Skin epidermis (tissue), 12 donors: ENCODE results near the gene RNF220.
A peak's percentile ranks its signal among the peaks of the same experiment; 100 is the strongest.

ENCODE experiments used
- H3K27ac ChIP-seq, 21 experiments: fragments of 200-600 bp; sonication (generic) in 11 of 21; one replicate each; pipeline ENCODE4 v1.5.0; 2020; ENCODE audit warnings: mild to moderate bottlenecking in 3 of 21, inconsistent platforms in 2 of 21, moderate library complexity in 2 of 21
- H3K4me3 ChIP-seq, 7 experiments: fragments of 200-600 bp; sonication (generic) in 2 of 7; one replicate each; pipeline ENCODE4 v1.5.0; 2020; ENCODE audit warnings: inconsistent platforms in 2 of 7, mild to moderate bottlenecking in 2 of 7, moderate library complexity in 1 of 7

RNF220 gene

DNA sequence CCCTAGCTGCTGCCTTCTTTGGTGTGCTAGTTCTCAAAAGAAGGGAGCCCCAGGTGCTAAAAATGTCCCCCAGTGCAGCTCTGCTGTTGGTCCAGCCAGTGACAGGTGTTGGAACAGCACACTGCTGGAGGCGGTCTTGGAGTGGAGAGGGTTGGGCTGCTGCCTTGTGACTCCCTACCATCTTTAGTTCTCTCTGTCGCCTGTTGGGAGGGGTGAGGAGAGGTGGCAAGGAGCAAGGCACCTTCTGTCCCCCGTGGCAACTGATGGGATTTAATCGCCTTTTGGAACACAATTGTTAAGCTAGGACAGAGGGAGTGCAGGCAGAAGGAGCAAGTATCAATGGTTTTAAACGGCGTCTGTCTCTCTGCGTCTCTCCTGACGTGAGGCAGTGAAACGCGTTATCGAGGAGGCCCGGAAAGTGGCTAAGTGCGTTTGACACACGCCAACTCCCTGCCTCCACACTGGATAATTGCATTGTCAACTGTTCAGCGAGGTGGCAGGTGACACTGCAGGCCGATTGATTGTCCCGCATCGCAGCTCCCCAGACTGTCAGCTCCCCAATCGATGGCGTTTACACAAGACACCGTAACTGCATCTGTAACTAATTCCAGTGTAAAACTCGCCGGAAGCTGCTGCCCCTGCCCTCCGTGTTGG, 235.3 kb downstream of the RNF220 start:
- Histone ChIP-seq H3K27ac (no peak overlapping the region), H3K4me3 (no peak overlapping the region)

DNA sequence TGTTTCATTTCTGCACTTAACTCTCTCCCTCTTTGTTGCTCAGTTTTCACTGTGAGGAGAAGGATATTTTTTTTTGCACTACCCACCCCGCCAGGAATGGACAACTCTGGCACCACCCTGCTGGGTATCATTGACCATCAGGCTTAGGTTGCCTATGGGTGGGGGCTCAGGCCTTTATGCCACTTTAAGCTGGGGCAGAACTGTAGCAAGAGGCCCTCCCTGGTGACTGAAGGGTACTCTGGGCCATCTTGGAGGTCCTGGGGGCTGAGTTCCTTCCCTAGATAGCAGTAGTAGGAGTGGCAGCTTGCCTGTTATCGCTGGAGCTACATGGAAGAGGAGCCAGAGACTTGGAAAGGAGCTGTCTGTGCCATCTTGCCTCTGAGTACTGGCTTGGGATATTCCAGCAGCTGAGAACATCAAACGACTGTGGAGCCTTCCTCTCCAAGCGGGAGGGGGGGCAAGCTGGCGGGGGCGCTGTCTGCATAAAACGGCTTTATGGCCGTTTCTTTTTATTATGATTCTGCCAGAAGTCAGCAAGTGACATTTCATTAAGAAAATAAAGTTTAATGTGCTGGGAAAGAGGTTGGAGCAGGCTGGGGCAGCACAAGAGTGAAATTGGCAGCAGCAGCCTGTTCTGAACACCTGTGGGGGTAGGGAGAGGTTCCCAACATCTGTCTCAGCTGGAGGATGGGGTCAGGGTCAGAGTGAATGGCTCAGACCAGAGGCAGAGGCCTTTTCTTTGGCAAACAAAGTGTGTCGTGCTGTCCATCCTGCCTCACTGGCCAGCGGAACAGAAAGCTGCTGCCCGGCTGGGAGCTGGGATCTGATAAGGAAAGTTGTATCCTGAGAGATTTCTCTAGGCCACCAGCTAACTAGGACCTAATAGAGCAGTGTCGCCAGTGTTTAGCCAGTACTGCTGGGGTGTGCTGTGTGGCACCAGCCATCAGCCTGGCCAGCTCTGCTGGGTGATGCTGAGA, 236.4 kb downstream of the RNF220 start:
- no peak overlapping the region for H3K4me3 ChIP-seq
- no peak overlapping the region for H3K27ac ChIP-seq

DNA sequence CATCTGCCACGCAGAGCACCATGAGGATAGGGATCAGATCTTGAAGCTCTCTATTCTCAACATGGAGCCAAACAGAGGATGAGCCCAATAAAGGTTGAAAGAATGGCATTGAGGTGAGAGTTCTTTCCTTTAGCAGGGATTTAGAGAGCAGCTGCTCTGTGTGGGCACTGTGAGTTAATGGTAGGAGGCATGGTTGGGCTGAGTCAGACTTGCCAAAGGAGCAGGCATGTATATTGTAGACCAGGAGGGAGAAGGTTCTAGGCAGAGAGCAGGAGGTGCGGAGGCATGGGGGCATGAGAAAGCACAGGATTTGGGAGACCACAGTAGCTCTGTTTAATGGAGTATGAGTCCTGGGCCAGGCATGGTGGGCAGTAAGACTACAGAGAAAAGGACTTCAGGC, 237.2 kb downstream of the RNF220 start:
- Histone ChIP-seq H3K4me3 (no peak overlapping the region), H3K27ac (no peak overlapping the region)

DNA sequence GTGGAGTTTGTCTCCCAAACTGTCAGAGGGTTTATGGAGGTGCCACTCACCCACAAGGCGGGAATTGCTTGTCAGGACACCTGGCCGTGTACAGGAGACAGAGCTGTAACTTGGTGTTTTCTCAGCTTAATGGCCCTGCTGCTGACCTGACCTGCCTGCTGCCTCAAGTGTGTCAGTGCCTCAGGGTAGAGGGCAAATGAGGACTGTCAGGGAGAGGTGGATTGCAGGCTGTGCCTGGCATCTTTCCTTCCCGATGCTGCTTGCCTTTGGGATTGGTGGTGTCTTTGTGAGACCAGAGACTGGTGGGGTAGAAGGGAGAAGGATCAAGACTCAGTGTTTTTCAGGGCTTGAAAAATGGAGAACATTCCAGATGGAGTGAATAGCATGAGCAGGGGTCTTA, 237.9 kb downstream of the RNF220 start:
- Histone ChIP-seq H3K27ac (no peak overlapping the region), H3K4me3 (no peak overlapping the region)

- no peak overlapping the region for H3K4me3 ChIP-seq
- H3K27ac ChIP-seq: peak overlapping the region in 1 of 21 experiments; percentile 25
Measured at GRCh38 chr1:44643721-44644334, 238.8 kb downstream of the RNF220 start.

DNA sequence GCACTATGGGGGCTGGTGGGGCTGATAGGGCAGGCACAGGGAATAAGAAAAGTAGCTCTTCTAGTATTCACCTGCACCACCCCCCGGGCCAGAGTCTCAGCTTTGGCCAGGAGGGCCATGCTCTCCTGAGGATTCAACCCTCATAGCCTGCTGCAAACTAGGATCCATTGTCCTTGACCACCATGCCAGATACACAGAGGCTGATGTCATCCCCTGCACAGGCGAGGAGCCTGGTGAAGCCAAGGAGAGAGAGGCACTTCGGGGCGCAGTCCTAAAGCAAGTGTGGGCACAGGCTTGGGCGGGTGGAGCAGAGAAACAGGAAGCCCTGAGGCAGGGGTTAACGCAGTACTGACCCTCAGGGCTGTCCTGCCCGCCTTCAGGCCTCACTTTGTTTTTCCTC, 239.8 kb downstream of the RNF220 start:
- H3K27ac ChIP-seq: peak overlapping the region in 2 of 21 experiments; percentile 4 to 21
- H3K4me3 ChIP-seq: no peak overlapping the region

GRCh38 chr1:44645476-44646244, 240.6 kb downstream of the RNF220 start:
- H3K27ac ChIP-seq: peak overlapping the region in 8 of 21 experiments; percentile 4 to 43 (median 21)
- H3K4me3 ChIP-seq: no peak overlapping the region

GRCh38 chr1:44646261-44647110, 241.4 kb downstream of the RNF220 start:
- H3K4me3 ChIP-seq: no peak overlapping the region
- H3K27ac ChIP-seq: peak overlapping the region in 4 of 21 experiments; percentile 4 to 43 (median 24)

DNA sequence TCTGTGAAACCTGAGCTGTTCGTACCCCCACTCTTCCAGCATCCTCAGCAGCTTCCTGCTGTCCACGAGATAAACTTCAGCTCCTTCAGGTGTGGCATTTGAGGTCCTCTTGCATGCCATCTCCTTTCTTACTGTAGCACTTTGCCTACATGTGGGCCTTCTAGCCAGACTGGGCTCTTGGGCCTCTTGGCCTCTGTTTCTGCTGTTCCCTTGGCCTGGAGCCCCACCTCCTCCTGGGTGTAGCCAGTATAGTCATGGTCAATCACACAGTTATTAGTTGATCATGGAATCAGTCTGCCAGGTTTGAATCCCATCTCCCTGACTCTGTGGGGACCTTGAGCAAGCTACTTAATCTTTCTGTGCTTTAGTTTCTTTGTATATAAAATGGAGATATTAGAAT, 242.8 kb downstream of the RNF220 start:
- Histone ChIP-seq H3K4me3 (no peak overlapping the region), H3K27ac (no peak overlapping the region)

DNA sequence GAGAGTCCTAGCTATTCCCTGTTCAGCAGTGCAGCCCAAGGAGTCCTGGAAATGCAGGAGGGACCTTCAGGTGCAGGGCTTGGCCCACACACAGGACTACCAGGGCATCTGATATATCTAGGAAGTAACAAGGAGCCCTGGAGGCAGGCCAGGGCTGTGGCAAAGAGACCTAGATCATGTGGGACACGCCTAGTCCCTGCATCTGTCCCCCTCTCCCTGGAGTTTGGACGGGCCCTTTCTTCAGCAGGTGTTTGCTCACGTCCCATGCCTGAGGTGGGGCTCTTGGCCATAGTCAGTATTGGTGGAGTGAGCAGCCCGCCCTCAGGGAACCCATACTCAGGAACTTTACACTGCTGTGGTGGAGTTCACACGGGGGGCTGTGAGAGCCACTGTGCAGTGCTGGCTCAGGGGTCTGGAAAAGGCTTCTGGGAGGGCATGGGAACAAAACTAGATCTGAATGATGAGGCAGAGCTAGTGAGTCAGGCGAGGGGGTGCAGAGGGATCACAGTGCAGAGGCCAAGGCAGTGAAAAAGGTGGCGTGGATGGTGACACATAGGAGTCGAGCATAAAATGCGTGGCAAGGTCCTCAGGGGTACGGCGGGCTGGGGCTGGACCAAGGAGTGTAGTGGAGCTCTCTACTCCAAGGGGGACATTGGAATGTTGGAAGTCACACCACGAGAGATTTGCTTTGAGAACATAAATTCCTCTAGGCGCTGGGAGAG, 243.6 kb downstream of the RNF220 start:
- H3K4me3 ChIP-seq: no peak overlapping the region
- no peak overlapping the region for H3K27ac ChIP-seq

GRCh38 chr1:44649788-44650158, 244.7 kb downstream of the RNF220 start:
- Histone ChIP-seq H3K4me3 (no peak overlapping the region), H3K27ac (no peak overlapping the region)

GRCh38 chr1:44650159-44650831, 245.2 kb downstream of the RNF220 start:
- H3K4me3 ChIP-seq: no peak overlapping the region
- H3K27ac ChIP-seq: no peak overlapping the region

- H3K27ac ChIP-seq: no peak overlapping the region
- no peak overlapping the region for H3K4me3 ChIP-seq
Measured at GRCh38 chr1:44651069-44651468, 246.0 kb downstream of the RNF220 start.

DNA sequence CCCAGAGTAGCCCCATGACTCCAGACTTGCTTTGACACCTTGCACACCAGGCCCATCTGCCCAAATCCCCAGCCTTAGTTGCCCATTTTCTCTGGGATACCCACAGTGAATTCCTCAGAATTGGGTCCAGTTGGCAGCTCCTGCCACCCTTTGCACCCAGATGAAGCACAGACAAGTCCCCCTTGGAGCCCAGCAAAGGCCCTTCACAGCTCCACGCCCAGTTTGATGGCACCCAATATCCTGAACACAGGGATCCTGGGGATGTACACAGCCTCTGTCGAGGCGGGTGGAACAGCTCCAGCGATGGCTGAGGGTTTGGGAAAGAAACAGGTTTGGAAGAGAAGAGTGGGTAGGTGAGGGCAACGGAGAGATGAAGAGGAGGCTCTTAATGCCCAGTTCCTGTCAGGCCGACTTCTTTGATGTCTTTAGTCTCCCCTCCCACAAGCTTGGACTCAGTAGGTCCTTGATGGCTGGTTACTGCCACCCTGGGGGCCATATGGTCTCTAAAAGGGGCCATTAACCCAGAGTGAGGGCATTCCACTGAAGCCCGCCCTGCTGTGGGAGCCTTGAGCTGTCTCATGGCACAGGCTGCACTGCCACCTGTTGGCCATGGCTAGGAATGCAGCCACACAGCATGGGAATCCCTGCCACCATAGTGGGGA, 247.5 kb downstream of the RNF220 start:
- no peak overlapping the region for H3K4me3 ChIP-seq
- H3K27ac ChIP-seq: peak overlapping the region in 1 of 21 experiments; percentile 23

- H3K4me3 ChIP-seq: no peak overlapping the region
- no peak overlapping the region for H3K27ac ChIP-seq
Measured at GRCh38 chr1:44653107-44653964, 248.3 kb downstream of the RNF220 start.

GRCh38 chr1:44654621-44655187, 249.6 kb downstream of the RNF220 start:
- Histone ChIP-seq H3K4me3 (no peak overlapping the region), H3K27ac (no peak overlapping the region)
